GM20000 (cell line): ENCODE data around the gene BCAP31.
"Not testable (repeated sequence)": the region's sequence is repeated elsewhere in the genome, so short reads cannot be mapped to it uniquely, and the experiment has no call there.

ENCODE experiments used
- DNase-seq: peaks from one replicate; pipeline ENCODE4 v3.0.0; 2012; ENCODE audit warnings: low spot score
- CTCF ChIP-seq: IDR thresholded peaks from 2 replicates; pipeline ENCODE4 v1.5.1; 2012; ENCODE audit warnings: mild to moderate bottlenecking, control low read depth; ENCODE audit errors: extremely low read depth, missing control alignments

Gene BCAP31

GRCh38 chrX:153700967-153701366 is 23.2 kb downstream of the BCAP31 start:
- TF ChIP-seq CTCF = no peak
- no peak for DNase-seq

GRCh38 chrX:153700376-153700945 is 23.7 kb downstream of the BCAP31 start:
- TF ChIP-seq CTCF = no peak
- DNase-seq = no peak

- DNase-seq = not testable (repeated sequence)
Measured at GRCh38 chrX:153699784-153700371, 24.3 kb downstream of the BCAP31 start.

GRCh38 chrX:153699210-153699783 is 24.9 kb downstream of the BCAP31 start:
- DNase-seq = not testable (repeated sequence)

GRCh38 chrX:153697924-153698865 is 26.0 kb downstream of the BCAP31 start:
- DNase-seq = no peak
- no peak for TF ChIP-seq CTCF

GRCh38 chrX:153696986-153697722 is 27.0 kb downstream of the BCAP31 start:
- DNase-seq = not testable (repeated sequence)

- not testable (repeated sequence) for DNase-seq
Measured at GRCh38 chrX:153696538-153696937, 27.6 kb downstream of the BCAP31 start.

GRCh38 chrX:153696100-153696499 is 28.1 kb downstream of the BCAP31 start:
- TF ChIP-seq CTCF = no peak
- no peak for DNase-seq

GRCh38 chrX:153694687-153695270 is 29.4 kb downstream of the BCAP31 start:
- no peak for DNase-seq
- no peak for TF ChIP-seq CTCF

- DNase-seq = not testable (repeated sequence)
Measured at GRCh38 chrX:153694256-153694655, 29.9 kb downstream of the BCAP31 start.
